CD1c-positive myeloid dendritic cell (primary cell): ENCODE data around the gene RAD18.

ENCODE experiments used
- DNase-seq: peaks from one replicate; pipeline ENCODE4 v3.0.0-alpha.2; 2016; ENCODE audit errors: extremely low spot score

Gene RAD18

GRCh38 chr3:8864402-8865350 is 98.6 kb downstream of the RAD18 start:
- DNase-seq = peak; percentile 74

DNA sequence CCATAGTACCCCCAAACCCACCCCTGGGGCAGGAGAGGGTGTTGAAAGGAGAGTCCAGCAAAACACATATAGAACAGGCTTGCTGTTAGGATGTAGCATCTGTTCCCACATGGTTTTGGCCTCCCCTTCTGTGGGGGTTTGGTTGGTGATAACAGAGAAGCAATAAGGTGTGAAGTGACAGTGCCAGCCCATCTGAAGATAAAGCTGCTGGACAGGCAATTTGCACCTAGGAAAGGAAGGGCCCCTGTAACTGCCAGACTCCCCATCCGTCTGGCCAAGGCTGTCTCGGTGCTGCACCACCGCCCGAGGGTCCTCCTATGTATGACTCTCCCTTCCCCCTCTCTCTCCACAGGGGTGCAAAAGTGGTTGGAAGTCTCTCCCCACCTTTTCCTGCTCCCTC is 99.4 kb downstream of the RAD18 start:
- DNase-seq = no peak

DNA sequence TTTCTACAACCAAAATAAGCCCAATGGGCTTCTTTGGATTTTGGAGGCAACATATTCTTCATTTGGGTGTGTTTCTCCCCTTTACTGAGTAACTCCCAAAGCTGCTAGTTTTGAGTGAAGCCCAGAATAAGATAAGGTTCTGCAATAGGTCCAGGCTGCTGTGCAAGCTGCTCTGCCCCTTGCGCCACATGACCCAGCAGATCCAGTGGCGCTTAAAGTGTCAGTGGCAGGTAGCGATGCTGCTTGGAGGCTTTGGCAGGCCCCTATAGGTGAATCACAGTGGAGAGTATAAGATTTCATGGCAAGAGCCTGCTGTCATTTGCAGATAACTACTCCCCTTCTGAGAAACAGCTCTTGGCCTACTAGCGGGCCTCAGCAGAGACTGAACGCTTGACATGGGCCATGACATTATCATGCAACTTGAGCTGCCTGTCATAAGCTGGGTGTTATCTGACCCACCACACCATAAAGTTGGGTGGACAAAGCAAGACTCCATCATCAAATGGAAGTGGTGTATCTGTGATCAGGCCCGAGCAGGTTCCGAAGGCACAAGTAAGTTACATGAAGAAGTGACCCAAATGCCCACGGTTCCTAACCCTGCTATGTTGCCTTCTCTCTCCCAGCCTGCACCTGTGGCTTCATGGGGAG is 105.4 kb downstream of the RAD18 start:
- no peak for DNase-seq

- no peak for DNase-seq
Measured at GRCh38 chr3:8856721-8857120, 106.6 kb downstream of the RAD18 start.

DNA sequence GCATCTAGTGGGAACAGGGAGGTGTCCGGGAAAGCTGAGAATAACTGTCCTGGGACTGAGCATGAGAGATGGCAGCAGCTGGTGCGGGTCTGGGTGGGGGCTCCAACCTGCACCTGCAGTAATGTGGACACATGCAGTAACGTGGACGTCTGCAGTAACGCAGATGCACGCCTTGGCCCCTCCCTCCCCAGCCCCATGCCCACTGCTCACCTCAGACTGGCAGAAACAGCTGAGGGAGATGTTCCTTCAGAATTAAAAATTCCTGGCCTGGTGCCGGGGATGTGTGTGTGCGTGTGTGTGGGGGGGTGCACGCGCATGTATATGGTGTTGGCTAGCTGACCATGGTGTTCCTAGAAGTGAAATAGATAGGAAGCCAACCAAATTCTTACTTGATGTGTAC is 107.2 kb downstream of the RAD18 start:
- DNase-seq = no peak

GRCh38 chr3:8854656-8855055 is 108.6 kb downstream of the RAD18 start:
- no peak for DNase-seq

GRCh38 chr3:8853081-8853480 is 110.2 kb downstream of the RAD18 start:
- no peak for DNase-seq

- no peak for DNase-seq
Measured at GRCh38 chr3:8852511-8852910, 110.8 kb downstream of the RAD18 start.

GRCh38 chr3:8851703-8852102 is 111.6 kb downstream of the RAD18 start:
- no peak for DNase-seq

DNA sequence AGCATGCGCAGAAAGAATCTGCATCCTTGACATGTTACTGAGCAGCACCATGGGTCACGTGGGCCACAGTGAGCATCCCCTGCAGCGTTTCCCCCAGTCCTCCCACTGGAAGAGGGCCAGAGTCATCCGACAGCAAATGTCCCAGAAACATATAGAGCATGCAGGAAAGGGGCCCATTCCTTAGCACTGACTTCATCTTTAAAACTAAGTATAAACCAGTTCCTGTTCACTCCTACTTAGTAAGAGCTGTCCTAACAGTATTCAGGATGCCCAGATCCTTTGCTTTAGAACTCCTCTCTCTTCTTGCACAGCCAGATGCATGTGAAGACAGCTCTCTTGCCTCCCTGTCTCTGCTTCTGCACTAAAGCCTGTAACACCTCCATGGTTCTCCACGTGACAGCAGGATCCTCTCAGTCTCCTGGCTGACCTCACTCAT is 114.6 kb downstream of the RAD18 start:
- DNase-seq = no peak

GRCh38 chr3:8847317-8847716 is 116.0 kb downstream of the RAD18 start:
- no peak for DNase-seq

DNA sequence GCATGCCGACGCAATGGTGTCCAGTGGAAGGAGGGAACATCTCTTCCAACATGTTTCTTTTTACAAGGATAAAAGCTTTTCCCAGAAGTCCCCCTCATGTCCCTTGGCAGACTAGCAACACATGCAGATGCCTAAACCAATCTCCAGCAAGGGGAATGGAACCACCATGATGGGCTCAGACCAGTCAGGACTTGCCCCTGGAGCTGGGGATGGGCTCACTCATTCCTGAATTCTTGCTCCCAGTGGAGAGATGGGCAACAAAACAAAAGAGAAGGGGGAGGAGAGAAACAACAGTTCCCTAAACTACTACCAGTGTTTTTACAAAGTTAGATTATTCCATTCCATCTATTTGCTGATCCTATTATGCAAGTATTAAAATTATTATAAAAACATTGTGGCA is 117.1 kb downstream of the RAD18 start:
- DNase-seq = no peak

DNA sequence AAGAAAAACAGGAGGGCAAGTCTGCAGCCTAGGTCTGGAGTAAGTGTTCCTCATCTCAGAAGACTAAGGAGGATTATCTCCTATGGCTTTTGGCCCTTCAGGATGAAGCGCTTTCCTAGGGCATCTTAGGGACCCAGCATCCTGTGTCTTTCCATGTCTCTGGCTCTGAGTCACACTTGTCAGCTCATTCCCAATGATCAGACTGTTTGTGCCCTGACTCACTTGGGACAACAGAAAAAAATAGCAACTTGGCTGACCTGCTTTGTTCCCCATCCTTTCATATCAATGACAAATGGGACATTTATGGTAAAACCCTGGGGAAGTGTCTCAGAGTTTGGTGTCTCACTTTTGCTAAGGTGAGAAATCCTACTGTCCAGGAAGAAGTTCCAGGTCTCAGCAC is 117.6 kb downstream of the RAD18 start:
- DNase-seq = no peak

DNA sequence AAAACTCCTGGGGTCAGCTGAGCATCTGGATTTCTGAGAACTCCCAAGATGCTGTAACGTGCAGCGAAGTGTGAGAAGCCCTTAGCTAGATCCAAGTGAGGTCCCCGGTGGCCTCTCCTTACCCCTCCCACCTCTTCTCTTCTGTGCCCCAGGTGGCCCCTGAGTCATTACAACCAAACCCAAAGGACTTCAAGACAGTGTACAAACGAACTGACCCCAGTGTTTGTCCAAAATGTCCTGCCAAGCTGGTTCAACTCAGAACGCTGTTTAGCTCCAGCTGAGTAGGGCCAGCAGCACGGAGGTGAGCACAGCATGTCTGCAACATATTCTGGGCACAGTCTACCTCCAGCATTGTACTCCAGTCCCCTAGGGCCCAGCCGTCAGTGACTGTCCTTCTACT is 119.9 kb downstream of the RAD18 start:
- DNase-seq = no peak

DNA sequence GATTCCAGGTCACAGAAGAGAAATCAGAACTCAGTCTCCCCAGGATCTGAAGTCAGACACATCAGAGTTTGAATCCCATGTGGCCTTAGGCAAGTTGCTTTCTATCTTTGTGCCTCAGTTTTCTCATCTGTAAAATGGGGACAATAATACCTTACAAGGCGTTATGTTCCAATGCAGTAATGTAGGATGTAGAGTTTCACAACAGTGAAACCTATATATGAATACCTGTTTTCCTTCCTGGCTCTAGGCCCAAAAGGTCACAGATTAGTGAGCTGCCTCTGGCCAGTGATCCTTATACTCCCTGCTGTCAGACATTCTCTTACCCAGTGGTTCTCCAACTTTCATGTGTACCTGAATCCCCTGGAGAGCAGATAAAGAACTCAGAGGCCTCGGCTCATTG is 121.0 kb downstream of the RAD18 start:
- DNase-seq = no peak

- no peak for DNase-seq
Measured at GRCh38 chr3:8841472-8841871, 121.8 kb downstream of the RAD18 start.

GRCh38 chr3:8840556-8840955 is 122.7 kb downstream of the RAD18 start:
- no peak for DNase-seq

- no peak for DNase-seq
Measured at GRCh38 chr3:8839607-8840325, 123.5 kb downstream of the RAD18 start.

- no peak for DNase-seq
Measured at GRCh38 chr3:8838765-8839423, 124.4 kb downstream of the RAD18 start.

DNA sequence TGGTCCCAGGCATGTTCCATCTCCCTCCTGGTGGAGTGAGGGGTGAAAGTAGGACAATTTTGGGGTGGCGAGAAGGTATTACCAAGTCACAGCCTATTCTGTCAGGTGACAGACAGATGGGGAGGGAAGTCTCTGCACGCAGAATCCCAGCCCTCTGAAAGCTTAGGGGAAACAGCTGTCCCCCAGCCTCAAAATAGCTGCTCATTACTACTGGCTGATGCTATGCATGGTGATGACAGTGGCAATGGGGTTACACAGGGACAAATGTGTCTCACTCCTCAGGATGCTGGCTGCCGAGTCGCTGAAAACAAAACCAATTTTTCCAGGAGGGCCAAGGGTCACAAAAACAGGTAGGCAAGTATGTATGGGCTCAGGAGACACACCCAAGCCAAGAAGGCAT is 125.0 kb downstream of the RAD18 start:
- DNase-seq = no peak

DNA sequence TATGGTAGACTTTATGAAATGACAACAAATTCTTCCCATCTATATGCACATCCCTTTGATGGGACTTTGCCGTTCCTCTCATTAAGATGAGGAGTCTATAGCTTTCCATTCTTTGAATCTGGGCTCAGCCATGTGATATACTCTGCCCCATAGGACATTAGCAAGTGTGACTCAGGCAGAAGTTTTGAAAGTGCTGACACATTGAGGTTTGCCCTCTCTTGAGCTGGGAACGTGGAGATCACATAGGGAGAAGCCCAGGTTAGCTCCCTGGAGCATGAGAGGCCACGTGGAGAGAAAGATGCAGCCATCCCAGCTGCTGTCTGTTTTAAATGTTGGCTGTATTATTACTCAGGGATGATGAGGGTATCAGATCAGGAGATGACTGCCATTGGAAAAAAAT is 126.1 kb downstream of the RAD18 start:
- no peak for DNase-seq

- no peak for DNase-seq
Measured at GRCh38 chr3:8836096-8836495, 127.2 kb downstream of the RAD18 start.
